Esophagus squamous epithelium (tissue), 4 donors: ENCODE measurements around the gene TMEM207.

Experiments
- POLR2A ChIP-seq, 4 donors: fragments of 450-650 bp; IDR thresholded peaks; one replicate each; pipeline ENCODE4 v1.6.1; 2017; ENCODE audit warnings: antibody characterized with exemption in 4 of 4, mild to moderate bottlenecking in 4 of 4, moderate library complexity in 3 of 4
- TF ChIP-seq, protein P1 (sequence below), 6 experiments: fragments of 450-650 bp in 4 of 6; fragments of 200-600 bp in 2 of 6; sonication (generic) in 2 of 6; IDR thresholded peaks; one replicate each; pipeline ENCODE4 v1.5.1; 2016 to 2019; ENCODE audit warnings: antibody characterized with exemption in 6 of 6, mild to moderate bottlenecking in 4 of 6, moderate library complexity in 4 of 6

DNA sequence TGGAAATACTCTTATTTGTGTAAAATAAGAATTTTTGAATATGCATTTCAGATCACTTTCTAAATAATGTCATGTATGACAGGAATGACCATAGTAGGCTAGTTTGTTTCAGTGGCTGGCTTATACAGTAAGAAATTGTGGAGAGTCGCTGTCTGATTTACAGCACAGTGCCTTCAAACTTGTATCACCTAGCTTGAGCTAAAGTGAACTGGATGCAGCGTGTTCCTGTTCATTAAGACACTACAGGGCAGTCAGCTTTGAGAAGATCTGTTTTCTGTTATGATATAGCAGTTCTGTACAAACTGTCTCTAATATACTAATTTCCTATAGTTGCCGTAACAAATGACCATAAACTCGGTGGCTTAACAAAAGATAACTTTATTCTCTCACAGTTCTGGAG lies 51.8 kb downstream of the TMEM207 start:
- TF ChIP-seq, protein P1, sequence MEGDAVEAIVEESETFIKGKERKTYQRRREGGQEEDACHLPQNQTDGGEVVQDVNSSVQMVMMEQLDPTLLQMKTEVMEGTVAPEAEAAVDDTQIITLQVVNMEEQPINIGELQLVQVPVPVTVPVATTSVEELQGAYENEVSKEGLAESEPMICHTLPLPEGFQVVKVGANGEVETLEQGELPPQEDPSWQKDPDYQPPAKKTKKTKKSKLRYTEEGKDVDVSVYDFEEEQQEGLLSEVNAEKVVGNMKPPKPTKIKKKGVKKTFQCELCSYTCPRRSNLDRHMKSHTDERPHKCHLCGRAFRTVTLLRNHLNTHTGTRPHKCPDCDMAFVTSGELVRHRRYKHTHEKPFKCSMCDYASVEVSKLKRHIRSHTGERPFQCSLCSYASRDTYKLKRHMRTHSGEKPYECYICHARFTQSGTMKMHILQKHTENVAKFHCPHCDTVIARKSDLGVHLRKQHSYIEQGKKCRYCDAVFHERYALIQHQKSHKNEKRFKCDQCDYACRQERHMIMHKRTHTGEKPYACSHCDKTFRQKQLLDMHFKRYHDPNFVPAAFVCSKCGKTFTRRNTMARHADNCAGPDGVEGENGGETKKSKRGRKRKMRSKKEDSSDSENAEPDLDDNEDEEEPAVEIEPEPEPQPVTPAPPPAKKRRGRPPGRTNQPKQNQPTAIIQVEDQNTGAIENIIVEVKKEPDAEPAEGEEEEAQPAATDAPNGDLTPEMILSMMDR (IDR thresholded peaks at IDR 0.05) = no peak
- TF ChIP-seq POLR2A (IDR thresholded peaks at IDR 0.05) = no peak
